Stomach (tissue), 4 donors: Measurements from ENCODE around the gene ITPKB.
"Not testable (repeated sequence)": the region's sequence is repeated elsewhere in the genome, so short reads cannot be mapped to it uniquely, and the experiment has no call there.

ENCODE experiments used
- CTCF ChIP-seq, 7 experiments: fragments of 450-650 bp in 4 of 7; fragments of 200-600 bp in 3 of 7; sonication (generic) in 3 of 7; IDR thresholded peaks; one replicate each; pipeline ENCODE4 v1.5.1; 2016 to 2019; ENCODE audit warnings: antibody characterized with exemption in 7 of 7, control low read depth in 2 of 7, mild to moderate bottlenecking in 1 of 7
- EP300 ChIP-seq: sonication (generic); formaldehyde crosslinking; IDR thresholded peaks from one replicate; pipeline ENCODE4 v1.6.1; 2017; ENCODE audit warnings: antibody characterized with exemption
- POLR2AphosphoS5 ChIP-seq, 3 donors: sonication (generic); formaldehyde crosslinking; IDR thresholded peaks; one replicate each; pipeline ENCODE4 v1.6.1; 2016; ENCODE audit warnings: antibody characterized with exemption in 3 of 3

GRCh38 chr1:226617719-226618118 is 121.4 kb downstream of the ITPKB start:
- TF ChIP-seq CTCF (IDR thresholded peaks at IDR 0.05); EP300; POLR2AphosphoS5 (IDR thresholded peaks at IDR 0.05): not testable (repeated sequence)
